ENCODE measurements around the gene CAMTA1.

- TF ChIP-seq, protein P1, sequence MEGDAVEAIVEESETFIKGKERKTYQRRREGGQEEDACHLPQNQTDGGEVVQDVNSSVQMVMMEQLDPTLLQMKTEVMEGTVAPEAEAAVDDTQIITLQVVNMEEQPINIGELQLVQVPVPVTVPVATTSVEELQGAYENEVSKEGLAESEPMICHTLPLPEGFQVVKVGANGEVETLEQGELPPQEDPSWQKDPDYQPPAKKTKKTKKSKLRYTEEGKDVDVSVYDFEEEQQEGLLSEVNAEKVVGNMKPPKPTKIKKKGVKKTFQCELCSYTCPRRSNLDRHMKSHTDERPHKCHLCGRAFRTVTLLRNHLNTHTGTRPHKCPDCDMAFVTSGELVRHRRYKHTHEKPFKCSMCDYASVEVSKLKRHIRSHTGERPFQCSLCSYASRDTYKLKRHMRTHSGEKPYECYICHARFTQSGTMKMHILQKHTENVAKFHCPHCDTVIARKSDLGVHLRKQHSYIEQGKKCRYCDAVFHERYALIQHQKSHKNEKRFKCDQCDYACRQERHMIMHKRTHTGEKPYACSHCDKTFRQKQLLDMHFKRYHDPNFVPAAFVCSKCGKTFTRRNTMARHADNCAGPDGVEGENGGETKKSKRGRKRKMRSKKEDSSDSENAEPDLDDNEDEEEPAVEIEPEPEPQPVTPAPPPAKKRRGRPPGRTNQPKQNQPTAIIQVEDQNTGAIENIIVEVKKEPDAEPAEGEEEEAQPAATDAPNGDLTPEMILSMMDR (IDR thresholded peaks at IDR 0.05), result no peak
- peak in 1 of 3 donors; percentile 18 for TF ChIP-seq POLR2AphosphoS5 (IDR thresholded peaks at IDR 0.05)
Measured at GRCh38 chr1:7572654-7573152, 787.4 kb downstream of the CAMTA1 start.

Data from stomach (tissue), 4 donors.